ENCODE measurements around the gene DDIT4.
"Not testable (repeated sequence)": the region's sequence is repeated elsewhere in the genome, so short reads cannot be mapped to it uniquely, and the experiment has no call there.

Gene DDIT4

GRCh38 chr10:72273410-72274212, at the start of gene DDIT4:
DDIT4 (plus strand) TSS chr10:72273924; CDS start chr10:72274217, 293 bp downstream.
- peak; percentile 100 for DNase-seq

- not testable (repeated sequence) for DNase-seq
Observed at GRCh38 chr10:72224191-72224590, 49.5 kb upstream of the DDIT4 start.

- no peak for DNase-seq
Observed at GRCh38 chr10:72226418-72227027, 47.2 kb upstream of the DDIT4 start.

GRCh38 chr10:72227826-72228225, 45.9 kb upstream of the DDIT4 start:
- no peak for DNase-seq

GRCh38 chr10:72228318-72228751, 45.4 kb upstream of the DDIT4 start:
- DNase-seq: no peak

- DNase-seq: peak; percentile 12
Observed at GRCh38 chr10:72229261-72230251, 44.2 kb upstream of the DDIT4 start.

- DNase-seq: no peak
Observed at GRCh38 chr10:72233621-72234020, 40.1 kb upstream of the DDIT4 start.

GRCh38 chr10:72234560-72235095, 39.1 kb upstream of the DDIT4 start:
- DNase-seq: no peak

GRCh38 chr10:72235544-72236279, 38.0 kb upstream of the DDIT4 start:
- no peak for DNase-seq

- no peak for DNase-seq
Observed at GRCh38 chr10:72238392-72239175, 35.1 kb upstream of the DDIT4 start.

GRCh38 chr10:72239409-72239808, 34.3 kb upstream of the DDIT4 start:
- no peak for DNase-seq

GRCh38 chr10:72240371-72240770, 33.4 kb upstream of the DDIT4 start:
- DNase-seq: no peak

- DNase-seq: no peak
Observed at GRCh38 chr10:72241691-72242252, 32.0 kb upstream of the DDIT4 start.

- DNase-seq: peak; percentile 91
Observed at GRCh38 chr10:72242675-72243074, 31.0 kb upstream of the DDIT4 start.

GRCh38 chr10:72243822-72244437, 29.8 kb upstream of the DDIT4 start:
- peak; percentile 82 for DNase-seq

- DNase-seq: no peak
Observed at GRCh38 chr10:72244573-72245038, 29.1 kb upstream of the DDIT4 start.

- DNase-seq: no peak
Observed at GRCh38 chr10:72245949-72246525, 27.7 kb upstream of the DDIT4 start.

GRCh38 chr10:72248468-72249151, 25.1 kb upstream of the DDIT4 start:
- peak; percentile 92 for DNase-seq

GRCh38 chr10:72249176-72249862, 24.4 kb upstream of the DDIT4 start:
- not testable (repeated sequence) for DNase-seq

All from right hindlimb (tissue), 1 donor.